Neural crest cell (in vitro differentiated cells): Measurements from ENCODE around the gene CDK12. TPM values are rescaled to one million over a fixed set of nuclear protein-coding genes. Genes with fewer than 3 reads are reported as not detected.
"Not testable (repeated sequence)": the region's sequence is repeated elsewhere in the genome, so short reads cannot be mapped to it uniquely, and the experiment has no call there.

Experiments used
- DNase-seq: peaks from one replicate; pipeline ENCODE4 v3.0.0; 2021; ENCODE audit warnings: low read depth, mixed read lengths, low spot score
- H3K27ac Mint-ChIP-seq: one replicate; pipeline ENCODE4 v1.8.0; 2021; ENCODE audit warnings: mild to moderate bottlenecking, mixed read lengths; ENCODE audit not compliant: unreplicated experiment
- H3K27me3 Mint-ChIP-seq: 2 replicates; pipeline ENCODE4 v1.8.0; 2021; ENCODE audit warnings: low read depth, mild to moderate bottlenecking, mixed read lengths
- H3K36me3 Mint-ChIP-seq: 2 replicates; pipeline ENCODE4 v1.8.0; 2021; ENCODE audit warnings: low read depth, mild to moderate bottlenecking, mixed read lengths
- H3K4me1 Mint-ChIP-seq: 2 replicates; pipeline ENCODE4 v1.8.0; 2021; ENCODE audit warnings: mixed read lengths
- H3K4me3 Mint-ChIP-seq: one replicate; pipeline ENCODE4 v1.8.0; 2021; ENCODE audit warnings: mild to moderate bottlenecking, mixed read lengths
- H3K9me3 Mint-ChIP-seq: 2 replicates; pipeline ENCODE4 v1.8.0; 2021; ENCODE audit warnings: mixed read lengths
- total RNA-seq: library from RNA; stranded (reverse); gene quantifications from 2 replicates; pipeline ENCODE4 v1.2.1, GENCODE V29; 2021
- TF ChIP-seq, protein P1 (sequence below): fragments of 200-600 bp; sonication (generic); conservative IDR thresholded peaks from 2 replicates; pipeline ENCODE4 v1.5.0; 2021; ENCODE audit warnings: antibody characterized with exemption, mild to moderate bottlenecking

Gene CDK12
- total RNA-seq, 1 donor from 2014 or later = 69.8 TPM

DNA sequence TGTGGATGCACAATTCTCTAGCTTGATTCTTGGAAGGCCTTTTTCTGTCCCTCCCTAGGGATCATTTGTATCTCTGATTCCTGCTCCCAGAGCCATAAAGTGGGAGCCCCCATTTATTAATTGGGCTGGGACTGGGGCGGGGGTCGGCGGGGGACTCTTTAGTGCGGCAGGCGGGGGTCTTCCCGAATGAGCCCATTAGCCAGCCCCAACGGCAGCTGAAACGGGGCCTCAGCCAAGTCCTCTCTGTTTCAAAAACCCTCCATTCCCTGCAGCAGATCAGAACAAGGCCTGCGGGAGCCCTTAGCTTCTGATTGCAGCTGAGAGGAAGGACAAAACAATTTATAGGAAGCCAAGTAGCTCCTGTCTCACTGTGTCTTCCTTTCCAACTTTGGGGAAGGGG, 79.3 kb downstream of the CDK12 start:
- no peaks in the 10 kb centered on the region for H3K4me1 Mint-ChIP-seq
- H3K27me3 Mint-ChIP-seq = no peaks in the 10 kb centered on the region
- no peak overlapping the region for H3K4me3 Mint-ChIP-seq
- H3K36me3 Mint-ChIP-seq = no peaks in the 10 kb centered on the region
- TF ChIP-seq, protein P1, sequence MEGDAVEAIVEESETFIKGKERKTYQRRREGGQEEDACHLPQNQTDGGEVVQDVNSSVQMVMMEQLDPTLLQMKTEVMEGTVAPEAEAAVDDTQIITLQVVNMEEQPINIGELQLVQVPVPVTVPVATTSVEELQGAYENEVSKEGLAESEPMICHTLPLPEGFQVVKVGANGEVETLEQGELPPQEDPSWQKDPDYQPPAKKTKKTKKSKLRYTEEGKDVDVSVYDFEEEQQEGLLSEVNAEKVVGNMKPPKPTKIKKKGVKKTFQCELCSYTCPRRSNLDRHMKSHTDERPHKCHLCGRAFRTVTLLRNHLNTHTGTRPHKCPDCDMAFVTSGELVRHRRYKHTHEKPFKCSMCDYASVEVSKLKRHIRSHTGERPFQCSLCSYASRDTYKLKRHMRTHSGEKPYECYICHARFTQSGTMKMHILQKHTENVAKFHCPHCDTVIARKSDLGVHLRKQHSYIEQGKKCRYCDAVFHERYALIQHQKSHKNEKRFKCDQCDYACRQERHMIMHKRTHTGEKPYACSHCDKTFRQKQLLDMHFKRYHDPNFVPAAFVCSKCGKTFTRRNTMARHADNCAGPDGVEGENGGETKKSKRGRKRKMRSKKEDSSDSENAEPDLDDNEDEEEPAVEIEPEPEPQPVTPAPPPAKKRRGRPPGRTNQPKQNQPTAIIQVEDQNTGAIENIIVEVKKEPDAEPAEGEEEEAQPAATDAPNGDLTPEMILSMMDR = no peak
- no peak overlapping the region for H3K27ac Mint-ChIP-seq
- DNase-seq = no peak
- H3K9me3 Mint-ChIP-seq = no peaks in the 10 kb centered on the region

DNA sequence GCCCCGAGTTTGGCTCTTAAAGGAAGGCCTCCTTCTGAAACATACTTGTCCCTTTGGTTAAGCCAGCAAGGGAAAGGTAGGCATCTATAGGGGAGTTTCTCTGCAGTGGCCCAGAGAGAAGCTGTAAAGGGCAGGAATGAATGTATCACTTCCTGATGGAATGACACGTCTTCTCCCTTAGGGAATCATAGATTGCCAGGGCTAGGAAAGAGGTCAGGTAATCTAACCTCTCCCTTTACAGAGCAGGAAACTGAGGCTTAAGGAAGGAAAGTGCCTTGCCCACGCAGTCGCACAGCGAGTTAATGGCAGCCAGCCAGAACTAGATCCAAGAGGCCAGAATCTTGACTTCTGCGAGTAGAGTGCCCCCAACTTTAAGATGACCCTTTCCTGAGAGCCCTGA, 80.4 kb downstream of the CDK12 start:
- DNase-seq = no peak
- TF ChIP-seq, protein P1 = no peak
- H3K9me3 Mint-ChIP-seq = no peaks in the 10 kb centered on the region
- no peak overlapping the region for H3K4me3 Mint-ChIP-seq
- H3K4me1 Mint-ChIP-seq = no peaks in the 10 kb centered on the region
- H3K36me3 Mint-ChIP-seq = no peaks in the 10 kb centered on the region
- no peak overlapping the region for H3K27ac Mint-ChIP-seq
- H3K27me3 Mint-ChIP-seq = no peaks in the 10 kb centered on the region

DNA sequence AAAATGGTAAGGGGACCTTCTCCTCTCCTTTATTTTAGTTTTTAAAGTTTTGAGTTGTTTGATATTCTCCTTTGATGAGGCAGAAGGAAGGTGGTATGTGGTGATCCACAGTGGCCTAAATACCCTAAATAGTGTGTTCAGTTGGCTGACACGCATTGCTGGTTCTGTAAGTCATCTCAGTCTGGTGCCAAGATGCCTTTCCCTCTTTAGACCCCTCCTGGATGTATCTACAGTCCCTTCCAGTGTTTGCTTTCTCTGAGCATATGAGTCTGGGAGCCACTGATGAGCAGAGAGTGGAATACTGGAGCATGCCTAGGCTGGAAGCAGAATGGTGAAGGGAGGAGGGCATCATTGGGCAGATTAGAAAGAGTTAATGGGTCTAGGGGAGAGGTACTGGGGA, 81.9 kb downstream of the CDK12 start:
- H3K4me1 Mint-ChIP-seq = no peaks in the 10 kb centered on the region
- no peaks in the 10 kb centered on the region for H3K36me3 Mint-ChIP-seq
- no peak overlapping the region for H3K4me3 Mint-ChIP-seq
- no peaks in the 10 kb centered on the region for H3K27me3 Mint-ChIP-seq
- TF ChIP-seq, protein P1 = no peak
- H3K9me3 Mint-ChIP-seq = no peaks in the 10 kb centered on the region
- DNase-seq = no peak
- no peak overlapping the region for H3K27ac Mint-ChIP-seq

DNA sequence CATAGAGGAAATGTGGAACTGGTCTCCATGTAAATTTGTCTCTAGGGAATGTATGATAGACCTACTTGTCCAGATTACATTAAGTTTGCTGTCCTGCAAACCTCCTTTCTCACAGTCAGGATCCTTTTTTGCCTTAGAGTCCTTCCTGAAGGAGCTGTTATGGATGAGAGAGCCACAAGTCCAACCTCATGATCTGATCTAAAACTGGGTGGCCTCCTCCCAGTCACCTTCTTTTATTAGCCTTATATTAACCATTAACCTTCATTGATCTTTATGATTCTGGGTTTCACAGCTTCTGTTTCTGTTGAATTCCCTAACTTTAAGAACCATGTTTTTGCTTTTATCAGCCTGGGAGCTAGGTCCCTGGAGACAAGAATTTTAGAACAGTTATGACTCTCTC, 82.4 kb downstream of the CDK12 start:
- H3K4me1 Mint-ChIP-seq = no peaks in the 10 kb centered on the region
- TF ChIP-seq, protein P1 = no peak
- H3K27ac Mint-ChIP-seq = no peak overlapping the region
- DNase-seq = no peak
- no peaks in the 10 kb centered on the region for H3K9me3 Mint-ChIP-seq
- H3K27me3 Mint-ChIP-seq = no peaks in the 10 kb centered on the region
- no peaks in the 10 kb centered on the region for H3K36me3 Mint-ChIP-seq
- H3K4me3 Mint-ChIP-seq = no peak overlapping the region

DNA sequence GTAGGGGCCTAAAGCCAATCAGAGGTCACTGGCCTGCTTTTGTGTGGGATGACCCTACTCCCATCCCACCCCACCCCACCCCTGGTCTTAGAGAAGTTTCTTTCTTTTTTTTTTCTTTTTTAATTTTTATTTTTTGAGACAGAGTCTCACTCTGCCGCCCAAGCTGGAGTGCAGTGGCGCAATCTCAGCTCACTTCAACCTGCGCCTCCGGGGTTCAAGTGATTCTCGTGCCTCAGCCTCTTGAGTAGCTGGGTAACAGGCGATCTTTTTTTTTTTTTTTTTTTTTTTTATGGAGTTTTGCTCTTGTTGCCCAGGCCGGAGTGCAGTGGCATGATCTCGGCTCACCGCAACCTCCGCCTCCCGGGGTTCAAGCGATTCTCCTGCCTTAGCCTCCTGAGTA, 83.1 kb downstream of the CDK12 start:
- H3K27me3 Mint-ChIP-seq, DNase-seq: not testable (repeated sequence)

DNA sequence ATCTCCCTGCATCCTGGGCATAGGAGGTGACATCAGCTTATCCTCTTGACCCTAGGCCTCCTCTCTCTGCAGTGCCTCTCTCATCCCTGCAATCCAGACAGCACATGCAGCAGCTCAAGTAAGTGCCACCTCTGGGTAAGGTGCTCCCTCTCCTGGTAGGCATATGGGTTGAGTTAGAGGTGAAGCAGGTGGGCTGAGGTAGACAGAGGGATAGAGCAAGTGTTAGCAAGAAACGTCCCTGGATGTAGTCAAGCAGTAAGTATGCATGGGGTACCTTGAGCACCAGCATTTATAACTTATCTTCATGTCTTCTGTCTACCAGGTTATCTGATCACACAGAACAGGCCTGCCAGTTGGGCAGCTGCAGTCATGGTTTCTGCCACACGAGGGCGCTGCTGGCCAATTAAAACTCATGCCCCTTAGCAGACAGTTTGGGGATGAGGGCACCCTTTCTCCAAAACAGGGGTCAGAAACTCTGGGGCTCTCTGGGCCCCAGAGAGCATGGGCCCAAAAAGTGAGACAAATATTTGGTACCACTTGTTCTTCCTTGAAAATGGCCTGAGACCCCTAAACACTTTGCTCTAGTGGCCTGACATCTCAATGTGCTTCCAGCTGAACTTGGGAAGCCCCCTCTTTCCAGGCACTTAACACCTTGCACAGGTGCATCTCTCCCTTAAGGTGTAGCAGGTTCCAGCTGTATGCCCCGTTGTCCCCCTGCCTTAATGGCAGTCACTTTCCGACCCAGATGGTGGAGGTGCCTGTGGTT, 86.6 kb downstream of the CDK12 start:
- peak; percentile 81 for DNase-seq
- H3K4me3 Mint-ChIP-seq = no peak overlapping the region
- H3K27me3 Mint-ChIP-seq = no peaks in the 10 kb centered on the region
- H3K9me3 Mint-ChIP-seq = no peaks in the 10 kb centered on the region
- H3K36me3 Mint-ChIP-seq = no peaks in the 10 kb centered on the region
- H3K27ac Mint-ChIP-seq = no peak overlapping the region
- no peaks in the 10 kb centered on the region for H3K4me1 Mint-ChIP-seq
- TF ChIP-seq, protein P1 = peak; percentile 97

More for the DNA sequence above, 83.1 kb downstream of the CDK12 start:
- H3K4me1 Mint-ChIP-seq, H3K36me3 Mint-ChIP-seq, H3K27ac Mint-ChIP-seq, H3K9me3 Mint-ChIP-seq, H3K4me3 Mint-ChIP-seq: not testable (repeated sequence)
